K562 (cell line): ENCODE measurements around the gene IFRD1. TPM values are rescaled to one million over a fixed set of nuclear protein-coding genes. Genes with fewer than 3 reads are reported as not detected.

Source experiments
- ADNP ChIP-seq: fragments of 200-800 bp; sonication (Bioruptor generic); IDR thresholded peaks from 2 replicates; pipeline ENCODE4 v1.6.1; 2016; ENCODE audit warnings: missing genetic modification characterization, missing compliant biosample characterization
- ARID3A ChIP-seq: IDR thresholded peaks from 2 replicates; pipeline ENCODE4 v1.6.1; 2012; ENCODE audit warnings: low read depth, low read length, improper control_type of control experiment, borderline replicate concordance
- EHMT2 ChIP-seq: fragments of 450-650 bp; IDR thresholded peaks from 2 replicates; pipeline ENCODE4 v1.6.1; 2018; ENCODE audit warnings: antibody characterized with exemption
- GMEB1 ChIP-seq: fragments of 250-450 bp; sonication (Bioruptor Pico); IDR thresholded peaks from 2 replicates; pipeline ENCODE4 v1.4.0; 2020; ENCODE audit warnings: mild to moderate bottlenecking
- KLF16 ChIP-seq: IDR thresholded peaks from 2 replicates; pipeline ENCODE4 v1.6.1; 2016; ENCODE audit warnings: antibody characterized with exemption
- RHOXF2B ChIP-seq: fragments of 250-450 bp; sonication (Bioruptor Pico); conservative IDR thresholded peaks from 2 replicates; pipeline ENCODE4 v1.5.1; 2021
- U2AF2 ChIP-seq: fragments of 200-400 bp; formaldehyde crosslinking; optimal IDR thresholded peaks from 2 replicates; pipeline ENCODE3; 2017; ENCODE audit warnings: low read depth, mild to moderate bottlenecking, low read length
- ZNF408 ChIP-seq: fragments of 250-450 bp; sonication (Bioruptor Pico); IDR thresholded peaks from 2 replicates; pipeline ENCODE4 v1.4.0; 2020; ENCODE audit warnings: low read depth, mild to moderate bottlenecking, moderate library complexity
- polyA plus RNA-seq, 8 experiments: library from polyadenylated mRNA; depleted of rRNA in 4 of 8; stranded (reverse) in 5 of 8; unstranded in 3 of 8; fragments of >200 nt; fragmentation: Nextera tagmentation in 2 of 8; fragmentation: Illumina TruSeq in 1 of 8; extraction: Ambion mirVana in 2 of 8; extraction: Trizol in 1 of 8; gene quantifications; 2 replicates each; pipeline versions ENCODE4 v1.2.1 to v1.2.3, GENCODE V29; 2011 to 2014; ENCODE audit warnings: inconsistent platforms in 1 of 8, missing spikeins in 1 of 8
- total RNA-seq, 7 experiments: library from RNA; depleted of rRNA in 6 of 7; stranded (reverse); fragments of >200 nt in 6 of 7; fragmentation: Illumina TruSeq in 2 of 7; extraction: Trizol in 2 of 7; gene quantifications; 2 replicates each; pipeline versions ENCODE4 v1.2.1 to v1.2.3, GENCODE V29; 2011 to 2021; ENCODE audit warnings: low replicate concordance in 1 of 7

Gene IFRD1
- total and polyA plus RNA-seq, 9 of the 15 experiments (the other 6 are each of a cell fraction or from before 2014, with no cell fraction given): 27.6 to 81.8 (median 68.1) TPM

- TF ChIP-seq GMEB1 (CRISPR knock-in tag) (no peak), EHMT2 (no peak), ARID3A (no peak), RHOXF2B (CRISPR knock-in tag) (no peak), KLF16 (no peak), ZNF408 (CRISPR knock-in tag) (no peak), ADNP (tag) (no peak), U2AF2 (no peak)
These were observed 37.4 kb downstream of the IFRD1 start (continued) for GRCh38 chr7:112487457-112488263.
